Astrocyte (in vitro differentiated cells and primary cell): ENCODE measurements around the gene PCBP2.

Experiments
- EZH2 ChIP-seq: IDR thresholded peaks from 2 replicates; pipeline ENCODE4 v1.6.1; 2012; ENCODE audit warnings: mild to moderate bottlenecking, low read length, inconsistent platforms; ENCODE audit not compliant: insufficient read depth
- TF ChIP-seq, protein P1 (sequence below): IDR thresholded peaks from 2 replicates; pipeline ENCODE4 v1.5.1; 2011; ENCODE audit warnings: low read depth, mild to moderate bottlenecking, inconsistent platforms, low read length, moderate library complexity; ENCODE audit not compliant: insufficient read depth

DNA sequence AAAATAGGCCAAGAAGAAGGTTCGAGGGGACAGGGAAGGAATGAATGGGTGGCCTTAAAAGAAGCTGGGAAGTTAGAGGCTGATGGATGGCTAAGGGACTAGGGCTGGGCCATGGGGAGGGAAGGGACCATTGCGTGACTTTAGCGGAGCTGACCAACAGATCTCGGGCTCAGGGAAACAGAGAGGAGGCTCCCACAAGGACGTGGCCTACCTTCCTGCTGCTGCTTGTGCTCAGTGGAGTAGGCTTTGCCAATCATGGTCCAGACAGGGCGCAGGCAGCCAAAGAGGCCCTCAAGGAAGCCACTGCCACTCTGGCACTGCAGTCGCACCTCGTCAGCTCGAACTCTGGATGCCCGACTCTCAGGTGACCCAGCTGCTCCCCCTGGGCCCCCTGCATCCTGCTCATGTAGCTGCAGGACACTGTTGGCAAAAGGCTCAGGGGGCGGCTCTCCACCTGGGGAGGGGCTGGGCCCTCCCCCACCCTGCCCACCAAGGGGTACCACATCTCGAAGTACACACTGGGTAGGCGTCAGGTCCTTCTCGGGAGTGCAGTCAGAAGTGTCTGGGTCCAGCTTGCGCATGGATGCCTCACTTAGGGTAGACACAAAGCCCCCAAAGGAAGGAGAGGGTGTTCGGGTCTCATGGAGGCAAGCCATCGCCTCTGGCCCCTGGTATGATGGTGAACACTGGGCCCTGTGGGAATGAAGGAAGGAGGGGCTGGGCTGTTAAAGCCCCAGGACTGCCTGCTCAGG, 35.0 kb downstream of the PCBP2 start:
- TF ChIP-seq EZH2: no peak
- TF ChIP-seq, protein P1, sequence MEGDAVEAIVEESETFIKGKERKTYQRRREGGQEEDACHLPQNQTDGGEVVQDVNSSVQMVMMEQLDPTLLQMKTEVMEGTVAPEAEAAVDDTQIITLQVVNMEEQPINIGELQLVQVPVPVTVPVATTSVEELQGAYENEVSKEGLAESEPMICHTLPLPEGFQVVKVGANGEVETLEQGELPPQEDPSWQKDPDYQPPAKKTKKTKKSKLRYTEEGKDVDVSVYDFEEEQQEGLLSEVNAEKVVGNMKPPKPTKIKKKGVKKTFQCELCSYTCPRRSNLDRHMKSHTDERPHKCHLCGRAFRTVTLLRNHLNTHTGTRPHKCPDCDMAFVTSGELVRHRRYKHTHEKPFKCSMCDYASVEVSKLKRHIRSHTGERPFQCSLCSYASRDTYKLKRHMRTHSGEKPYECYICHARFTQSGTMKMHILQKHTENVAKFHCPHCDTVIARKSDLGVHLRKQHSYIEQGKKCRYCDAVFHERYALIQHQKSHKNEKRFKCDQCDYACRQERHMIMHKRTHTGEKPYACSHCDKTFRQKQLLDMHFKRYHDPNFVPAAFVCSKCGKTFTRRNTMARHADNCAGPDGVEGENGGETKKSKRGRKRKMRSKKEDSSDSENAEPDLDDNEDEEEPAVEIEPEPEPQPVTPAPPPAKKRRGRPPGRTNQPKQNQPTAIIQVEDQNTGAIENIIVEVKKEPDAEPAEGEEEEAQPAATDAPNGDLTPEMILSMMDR: no peak
